ENCODE measurements around the gene DVL1.

DVL1 gene

GRCh38 chr1:1340185-1340584, 9.0 kb downstream of the DVL1 start:
- H3K27ac ChIP-seq (ENCODE audit: low read length): no peak overlapping the region

GRCh38 chr1:1338278-1338677, 10.9 kb downstream of the DVL1 start:
- H3K27ac ChIP-seq (ENCODE audit: low read length): no peak overlapping the region
- H3K27me3 ChIP-seq (ENCODE audit: low read depth, low read length): no peaks in the 10 kb centered on the region
- H2AFZ ChIP-seq (ENCODE audit: low read depth, low read length): no peak overlapping the region
- no peak overlapping the region for H3K4me2 ChIP-seq (ENCODE audit: low read length)
- no peak for TF ChIP-seq EZH2phosphoT487 (IDR thresholded peaks at IDR 0.05; ENCODE audit: low read depth)
- no peak for TF ChIP-seq CTCF (IDR thresholded peaks at IDR 0.05; ENCODE audit: low read depth, low read length)
- peaks cover 12% of the 10 kb centered on the region for H3K36me3 ChIP-seq (replicated peaks; ENCODE audit: low read depth, low read length)
- H3K4me3 ChIP-seq (ENCODE audit: low read length): no peak overlapping the region
- H3K79me2 ChIP-seq (ENCODE audit: low read length): peaks cover under 1% of the 10 kb centered on the region; the same call in 1 of the 2 replicates
- no peak overlapping the region for H3K9ac ChIP-seq (ENCODE audit: low read length)
- 0 out of 2 replicates have a peak, but pooled peaks cover 7% of the 10 kb centered on the region for H4K20me1 ChIP-seq (ENCODE audit: insufficient read depth, low read length)
- H3K9me3 ChIP-seq (ENCODE audit: insufficient read depth, low read length): no peaks in the 10 kb centered on the region
- H3K4me1 ChIP-seq (ENCODE audit: low read length): no peaks in the 10 kb centered on the region

More at GRCh38 chr1:1340185-1340584, 9.0 kb downstream of the DVL1 start:
- Histone ChIP-seq H3K9ac (ENCODE audit: low read length) (no peak overlapping the region), H4K20me1 (ENCODE audit: insufficient read depth, low read length) (peaks cover 17% of the 10 kb centered on the region; the same call in 1 of the 2 replicates), H3K36me3 (replicated peaks; ENCODE audit: low read depth, low read length) (peaks cover 12% of the 10 kb centered on the region), H3K9me3 (ENCODE audit: insufficient read depth, low read length) (no peaks in the 10 kb centered on the region), H3K4me2 (ENCODE audit: low read length) (no peak overlapping the region), H2AFZ (ENCODE audit: low read depth, low read length) (no peak overlapping the region), H3K79me2 (ENCODE audit: low read length) (peaks cover 18% of the 10 kb centered on the region; the same call in 1 of the 2 replicates), H3K4me1 (ENCODE audit: low read length) (no peaks in the 10 kb centered on the region), H3K27me3 (ENCODE audit: low read depth, low read length) (no peaks in the 10 kb centered on the region), H3K4me3 (ENCODE audit: low read length) (no peak overlapping the region)
- TF ChIP-seq EZH2phosphoT487 (IDR thresholded peaks at IDR 0.05; ENCODE audit: low read depth) (no peak), CTCF (IDR thresholded peaks at IDR 0.05; ENCODE audit: low read depth, low read length) (no peak)

DNA sequence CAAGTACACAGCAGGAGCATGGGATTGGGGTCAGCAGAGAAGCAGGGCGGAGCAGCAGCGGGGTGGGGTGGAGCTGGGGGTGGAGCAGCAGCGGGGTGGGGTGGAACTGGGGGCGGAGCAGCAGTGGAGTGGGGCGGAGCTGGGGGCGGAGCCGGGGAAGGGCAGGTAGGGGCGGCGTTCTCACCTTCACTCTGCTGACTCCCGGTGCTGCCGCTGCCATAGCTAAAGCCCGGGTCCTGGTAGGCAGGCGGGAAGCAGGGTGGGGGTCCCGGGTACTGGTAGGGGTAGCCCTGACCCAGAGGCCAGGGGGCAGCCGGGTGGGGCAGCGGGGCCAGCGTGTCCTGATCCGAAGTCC, 11.4 kb downstream of the DVL1 start:
- Histone ChIP-seq H3K27ac (ENCODE audit: low read length) (no peak overlapping the region), H3K27me3 (ENCODE audit: low read depth, low read length) (no peaks in the 10 kb centered on the region), H3K4me2 (ENCODE audit: low read length) (no peak overlapping the region), H2AFZ (ENCODE audit: low read depth, low read length) (no peak overlapping the region), H3K4me3 (ENCODE audit: low read length) (no peak overlapping the region), H3K9me3 (ENCODE audit: insufficient read depth, low read length) (no peaks in the 10 kb centered on the region), H3K36me3 (replicated peaks; ENCODE audit: low read depth, low read length) (peaks cover 12% of the 10 kb centered on the region), H4K20me1 (ENCODE audit: insufficient read depth, low read length) (0 out of 2 replicates have a peak, but pooled peaks cover 7% of the 10 kb centered on the region), H3K4me1 (ENCODE audit: low read length) (no peaks in the 10 kb centered on the region), H3K79me2 (ENCODE audit: low read length) (no peaks in the 10 kb centered on the region), H3K9ac (ENCODE audit: low read length) (no peak overlapping the region)
- TF ChIP-seq EZH2phosphoT487 (IDR thresholded peaks at IDR 0.05; ENCODE audit: low read depth): no peak
- no peak for TF ChIP-seq CTCF (IDR thresholded peaks at IDR 0.05; ENCODE audit: low read depth, low read length)

DNA sequence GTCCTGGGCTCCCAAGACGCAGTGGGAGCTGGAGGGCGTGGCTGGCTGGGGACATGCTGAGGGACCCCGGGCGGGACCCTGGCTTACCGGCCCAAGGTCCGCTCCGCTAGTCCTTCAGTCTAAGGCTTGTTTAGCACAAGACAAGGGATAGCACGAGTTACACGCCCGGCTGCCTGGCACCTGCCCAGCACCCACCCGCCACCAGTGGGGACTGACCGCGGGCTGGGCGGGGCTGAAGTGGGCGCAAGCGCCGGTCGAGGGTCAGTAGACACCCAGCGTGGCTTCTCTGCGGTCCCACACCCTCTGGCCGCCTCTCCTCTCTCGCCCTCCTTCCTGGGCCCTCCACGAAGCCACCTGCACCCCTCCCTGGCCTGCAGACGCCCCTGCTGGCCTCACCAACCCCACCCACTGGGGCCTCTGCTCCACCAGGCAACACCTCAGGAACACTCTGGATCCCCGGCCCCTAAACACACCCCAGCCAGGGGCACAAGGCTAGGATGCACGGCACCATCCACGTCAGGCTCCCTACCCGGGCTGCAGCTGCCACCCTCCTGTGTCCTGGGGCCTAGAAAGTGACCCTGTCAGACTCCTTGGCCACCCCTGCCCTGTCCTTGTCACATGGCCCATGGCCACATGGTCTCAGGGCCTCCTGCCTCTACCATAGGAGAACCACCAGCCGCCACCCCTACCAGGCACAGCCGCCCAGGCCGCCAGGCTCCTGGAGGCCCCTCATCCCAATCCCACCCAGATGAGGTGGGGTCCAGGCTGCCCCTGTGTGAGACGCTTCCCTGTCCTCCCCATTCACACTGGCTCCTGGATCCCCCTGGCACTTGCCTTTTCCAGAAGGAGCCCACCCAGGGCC, 12.1 kb downstream of the DVL1 start:
- Histone ChIP-seq H3K4me2 (ENCODE audit: low read length) (no peak overlapping the region), H3K4me3 (ENCODE audit: low read length) (no peak overlapping the region), H3K4me1 (ENCODE audit: low read length) (no peaks in the 10 kb centered on the region), H3K9me3 (ENCODE audit: insufficient read depth, low read length) (no peaks in the 10 kb centered on the region), H3K9ac (ENCODE audit: low read length) (no peak overlapping the region), H3K27me3 (ENCODE audit: low read depth, low read length) (no peaks in the 10 kb centered on the region), H2AFZ (ENCODE audit: low read depth, low read length) (no peak overlapping the region), H4K20me1 (ENCODE audit: insufficient read depth, low read length) (0 out of 2 replicates have a peak, but pooled peaks cover 7% of the 10 kb centered on the region), H3K27ac (ENCODE audit: low read length) (no peak overlapping the region), H3K79me2 (ENCODE audit: low read length) (no peaks in the 10 kb centered on the region), H3K36me3 (replicated peaks; ENCODE audit: low read depth, low read length) (peaks cover 12% of the 10 kb centered on the region)
- TF ChIP-seq CTCF (IDR thresholded peaks at IDR 0.05; ENCODE audit: low read depth, low read length) (no peak), EZH2phosphoT487 (IDR thresholded peaks at IDR 0.05; ENCODE audit: low read depth) (no peak)

Data from OCI-LY3 (cell line).